Inflammatory macrophage (primary cell): ENCODE data around the gene SERPINB10.
"Not testable (repeated sequence)": the region's sequence is repeated elsewhere in the genome, so short reads cannot be mapped to it uniquely, and the experiment has no call there.

Experiments used
- DNase-seq, 2 donors: peaks; one replicate each; pipeline ENCODE4 v3.0.0-alpha.2; 2020 to 2022

The SERPINB10 gene

GRCh38 chr18:63892566-63892965 lies 15.2 kb upstream of the SERPINB10 start:
- DNase-seq, result peak; percentile 48 to 85

GRCh38 chr18:63894106-63894772 lies 13.5 kb upstream of the SERPINB10 start:
- DNase-seq, result no peak

GRCh38 chr18:63895190-63895589 lies 12.6 kb upstream of the SERPINB10 start:
- no peak for DNase-seq

GRCh38 chr18:63897072-63897471 lies 10.7 kb upstream of the SERPINB10 start:
- DNase-seq, result no peak

- no peak for DNase-seq
These were observed 8.6 kb upstream of the SERPINB10 start for GRCh38 chr18:63899206-63899605.

GRCh38 chr18:63903851-63904570 lies 3.7 kb upstream of the SERPINB10 start:
- DNase-seq, result no peak

GRCh38 chr18:63904694-63905093 lies 3.1 kb upstream of the SERPINB10 start:
- DNase-seq, result no peak

- no peak for DNase-seq
These were observed 2.4 kb upstream of the SERPINB10 start for GRCh38 chr18:63905361-63905760.

GRCh38 chr18:63906056-63906455 lies 1.7 kb upstream of the SERPINB10 start:
- DNase-seq, result no peak

GRCh38 chr18:63908858-63909257 lies 1.1 kb downstream of the SERPINB10 start:
- DNase-seq, result no peak

GRCh38 chr18:63909870-63910269 lies 2.1 kb downstream of the SERPINB10 start:
- DNase-seq, result no peak

- peak; percentile 59 to 91 for DNase-seq
These were observed 10.1 kb downstream of the SERPINB10 start for GRCh38 chr18:63917817-63918216.

GRCh38 chr18:63922049-63922448 lies 14.3 kb downstream of the SERPINB10 start:
- no peak for DNase-seq

GRCh38 chr18:63924551-63924950 lies 16.8 kb downstream of the SERPINB10 start:
- DNase-seq, result no peak

- DNase-seq, result peak; percentile 11 to 18
These were observed 20.6 kb downstream of the SERPINB10 start for GRCh38 chr18:63928331-63928730.

- DNase-seq, result peak in 1 of 2 donors; percentile 29
These were observed 21.6 kb downstream of the SERPINB10 start for GRCh38 chr18:63929369-63929768.

GRCh38 chr18:63930773-63931354 lies 23.1 kb downstream of the SERPINB10 start:
- peak; percentile 45 to 73 for DNase-seq

- peak; percentile 90 for DNase-seq
These were observed 28.6 kb downstream of the SERPINB10 start for GRCh38 chr18:63936156-63936931.

- DNase-seq, result no peak
These were observed 29.2 kb downstream of the SERPINB10 start for GRCh38 chr18:63936932-63937393.

- no peak for DNase-seq
These were observed 32.2 kb downstream of the SERPINB10 start for GRCh38 chr18:63940008-63940407.

- not testable (repeated sequence) for DNase-seq
These were observed 32.8 kb downstream of the SERPINB10 start for GRCh38 chr18:63940543-63941050.

GRCh38 chr18:63947051-63947790 lies 39.5 kb downstream of the SERPINB10 start:
- no peak for DNase-seq
